Measurements from ENCODE around the gene LST1.

GRCh38 chr6:31629014-31629413 is 42.9 kb downstream of the LST1 start:
- TF ChIP-seq, protein P1, sequence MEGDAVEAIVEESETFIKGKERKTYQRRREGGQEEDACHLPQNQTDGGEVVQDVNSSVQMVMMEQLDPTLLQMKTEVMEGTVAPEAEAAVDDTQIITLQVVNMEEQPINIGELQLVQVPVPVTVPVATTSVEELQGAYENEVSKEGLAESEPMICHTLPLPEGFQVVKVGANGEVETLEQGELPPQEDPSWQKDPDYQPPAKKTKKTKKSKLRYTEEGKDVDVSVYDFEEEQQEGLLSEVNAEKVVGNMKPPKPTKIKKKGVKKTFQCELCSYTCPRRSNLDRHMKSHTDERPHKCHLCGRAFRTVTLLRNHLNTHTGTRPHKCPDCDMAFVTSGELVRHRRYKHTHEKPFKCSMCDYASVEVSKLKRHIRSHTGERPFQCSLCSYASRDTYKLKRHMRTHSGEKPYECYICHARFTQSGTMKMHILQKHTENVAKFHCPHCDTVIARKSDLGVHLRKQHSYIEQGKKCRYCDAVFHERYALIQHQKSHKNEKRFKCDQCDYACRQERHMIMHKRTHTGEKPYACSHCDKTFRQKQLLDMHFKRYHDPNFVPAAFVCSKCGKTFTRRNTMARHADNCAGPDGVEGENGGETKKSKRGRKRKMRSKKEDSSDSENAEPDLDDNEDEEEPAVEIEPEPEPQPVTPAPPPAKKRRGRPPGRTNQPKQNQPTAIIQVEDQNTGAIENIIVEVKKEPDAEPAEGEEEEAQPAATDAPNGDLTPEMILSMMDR (IDR thresholded peaks at IDR 0.05): no peak
- TF ChIP-seq SIN3A (IDR thresholded peaks at IDR 0.05; ENCODE audit: borderline replicate concordance, insufficient read depth, low read depth, low read length) (no peak), TCF7L2 (IDR thresholded peaks at IDR 0.05; ENCODE audit: low read depth, low read length) (no peak), POLR2AphosphoS5 (IDR thresholded peaks at IDR 0.05; ENCODE audit: low read depth, low read length) (no peak), REST (IDR thresholded peaks at IDR 0.05; ENCODE audit: insufficient read depth in 1 of 2, low read depth in 2 of 2, low read length in 1 of 2) (no peak)
